ENCODE data around the gene DOCK3. TPM values are rescaled to one million over a fixed set of nuclear protein-coding genes. Genes with fewer than 3 reads are reported as not detected.

DOCK3 gene
- polyA plus RNA-seq, 4 donors = 1.3 to 1.8 (median 1.6) TPM

Other genes starting within 250 kb of the DOCK3 start
- 10 to 100 TPM in 3 of 4 donors, 1 to 10 TPM in 1; 7.2 to 17.1 (median 15.0) TPM for gene CACNA2D2, start 171.3 kb upstream of the DOCK3 start, polyA plus RNA-seq (ENCODE audit: insufficient read length in 4 of 4)
- 10 to 100 TPM; 15.4 to 21.3 (median 19.4) TPM for gene C3orf18, start 107.2 kb upstream of the DOCK3 start, polyA plus RNA-seq (ENCODE audit: insufficient read length in 4 of 4)
- gene HEMK1, start 105.4 kb upstream of the DOCK3 start, polyA plus RNA-seq (ENCODE audit: insufficient read length in 4 of 4) = 10 to 100 TPM; 18.8 to 28.2 (median 20.9) TPM
- gene CISH, start 63.2 kb upstream of the DOCK3 start, polyA plus RNA-seq (ENCODE audit: insufficient read length in 4 of 4) = 10 to 100 TPM; 26.8 to 33.6 (median 31.0) TPM
- gene MAPKAPK3, start 57.8 kb upstream of the DOCK3 start, polyA plus RNA-seq (ENCODE audit: insufficient read length in 4 of 4) = 10 to 100 TPM; 22.1 to 58.2 (median 53.8) TPM